ENCODE data around the gene GSTT4. TPM values are rescaled to one million over a fixed set of nuclear protein-coding genes. Genes with fewer than 3 reads are reported as not detected.

GSTT4 gene
- total RNA-seq, 1 experiment from 2014 or later = not detected

GRCh38 chr22:24029304-24029703 is 24.1 kb upstream of the GSTT4 start:
- intact Hi-C loops (cut with micrococcal nuclease) = no loop called here
- no peaks in the 10 kb centered on the region for H3K4me1 ChIP-seq (ENCODE audit: insufficient read depth, low read length)
- ATAC-seq (no peak), DNase-seq (no peak)
- no peaks in the 10 kb centered on the region for H3K36me3 ChIP-seq (ENCODE audit: low read depth, low read length)
- BruUV-seq (replicated peaks) = no TSS peak
- no peaks in the 10 kb centered on the region for H4K20me1 ChIP-seq (ENCODE audit: low read length)
- no peak overlapping the region for H2AFZ ChIP-seq (ENCODE audit: low read length)
- no peak overlapping the region for H3K9ac ChIP-seq (ENCODE audit: low read length)
- no peak overlapping the region for H3K4me3 ChIP-seq (ENCODE audit: low read length)
- no peak overlapping the region for H3K27ac ChIP-seq (ENCODE audit: low read length)
- H3F3A ChIP-seq (ENCODE audit: low read length, unreplicated experiment) = no peaks in the 10 kb centered on the region
- no peaks in the 10 kb centered on the region for H3K9me3 ChIP-seq (ENCODE audit: low read length)
- TF ChIP-seq EZH2phosphoT487 (IDR thresholded peaks at IDR 0.05; ENCODE audit: borderline replicate concordance, low read length) (no peak), EZH2 (IDR thresholded peaks at IDR 0.05; ENCODE audit: low read length, unreplicated experiment) (no peak), CTCF (conservative IDR thresholded peaks at IDR 0.05; ENCODE audit: low read depth, low read length) (no peak)
- H3K4me2 ChIP-seq (ENCODE audit: low read length) = no peak overlapping the region
- H3K27me3 ChIP-seq (ENCODE audit: low read length) = no peaks in the 10 kb centered on the region
- H3K79me2 ChIP-seq (ENCODE audit: low read length) = peaks cover 50% of the 10 kb centered on the region
- POLR2A ChIA-PET (ENCODE audit: unreplicated experiment) = no interaction called here
- no peaks in the 10 kb centered on the region for H3K9me2 ChIP-seq (replicated peaks; ENCODE audit: low read length)
- CTCF ChIA-PET = no interaction called here

GRCh38 chr22:24028533-24028932 is 23.3 kb upstream of the GSTT4 start:
- Histone ChIP-seq H3K79me2 (ENCODE audit: low read length) (peaks cover 54% of the 10 kb centered on the region), H3K4me2 (ENCODE audit: low read length) (no peak overlapping the region), H3K27ac (ENCODE audit: low read length) (no peak overlapping the region), H3K9ac (ENCODE audit: low read length) (no peak overlapping the region), H3K9me2 (replicated peaks; ENCODE audit: low read length) (no peaks in the 10 kb centered on the region), H2AFZ (ENCODE audit: low read length) (no peak overlapping the region), H3F3A (ENCODE audit: low read length, unreplicated experiment) (no peaks in the 10 kb centered on the region), H3K36me3 (ENCODE audit: low read depth, low read length) (no peaks in the 10 kb centered on the region), H3K4me3 (ENCODE audit: low read length) (no peak overlapping the region), H3K4me1 (ENCODE audit: insufficient read depth, low read length) (no peaks in the 10 kb centered on the region), H3K27me3 (ENCODE audit: low read length) (no peaks in the 10 kb centered on the region), H3K9me3 (ENCODE audit: low read length) (no peaks in the 10 kb centered on the region), H4K20me1 (ENCODE audit: low read length) (no peaks in the 10 kb centered on the region)
- POLR2A ChIA-PET (ENCODE audit: unreplicated experiment) = no interaction called here
- BruUV-seq (replicated peaks) = no TSS peak
- DNase-seq (no peak), ATAC-seq (no peak)
- CTCF ChIA-PET = no interaction called here
- TF ChIP-seq CTCF (conservative IDR thresholded peaks at IDR 0.05; ENCODE audit: low read depth, low read length) (no peak), EZH2phosphoT487 (IDR thresholded peaks at IDR 0.05; ENCODE audit: borderline replicate concordance, low read length) (no peak), EZH2 (IDR thresholded peaks at IDR 0.05; ENCODE audit: low read length, unreplicated experiment) (no peak)
- intact Hi-C loops (cut with micrococcal nuclease) = no loop called here

- TF ChIP-seq CTCF (conservative IDR thresholded peaks at IDR 0.05; ENCODE audit: low read depth, low read length) = no peak
- no peak for TF ChIP-seq EZH2phosphoT487 (IDR thresholded peaks at IDR 0.05; ENCODE audit: borderline replicate concordance, low read length)
- no peak for TF ChIP-seq EZH2 (IDR thresholded peaks at IDR 0.05; ENCODE audit: low read length, unreplicated experiment)
- H3F3A ChIP-seq (ENCODE audit: low read length, unreplicated experiment) = no peaks in the 10 kb centered on the region
- H3K27me3 ChIP-seq (ENCODE audit: low read length) = no peaks in the 10 kb centered on the region
- H2AFZ ChIP-seq (ENCODE audit: low read length) = no peak overlapping the region
- no peaks in the 10 kb centered on the region for H4K20me1 ChIP-seq (ENCODE audit: low read length)
- H3K9me2 ChIP-seq (replicated peaks; ENCODE audit: low read length) = no peaks in the 10 kb centered on the region
- intact Hi-C loops (cut with micrococcal nuclease) = no loop called here
- ChIA-PET CTCF (no interaction called here), POLR2A (ENCODE audit: unreplicated experiment) (no interaction called here)
- H3K27ac ChIP-seq (ENCODE audit: low read length) = no peak overlapping the region
- H3K9ac ChIP-seq (ENCODE audit: low read length) = no peak overlapping the region
- no TSS peak for BruUV-seq (replicated peaks)
- no peak overlapping the region for H3K4me2 ChIP-seq (ENCODE audit: low read length)
- H3K4me3 ChIP-seq (ENCODE audit: low read length) = no peak overlapping the region
- peaks cover 59% of the 10 kb centered on the region for H3K79me2 ChIP-seq (ENCODE audit: low read length)
- no peak for ATAC-seq
- H3K36me3 ChIP-seq (ENCODE audit: low read depth, low read length) = no peaks in the 10 kb centered on the region
- no peaks in the 10 kb centered on the region for H3K4me1 ChIP-seq (ENCODE audit: insufficient read depth, low read length)
- no peak for DNase-seq
- no peaks in the 10 kb centered on the region for H3K9me3 ChIP-seq (ENCODE audit: low read length)
These were observed 22.7 kb upstream of the GSTT4 start for GRCh38 chr22:24027991-24028390.
